HCT116 (cell line): ENCODE data around the gene GATAD2B. TPM values are rescaled to one million over a fixed set of nuclear protein-coding genes. Genes with fewer than 3 reads are reported as not detected.

Experiments
- ATAC-seq: fragments of 200-7000 bp; cut with Tn5 transposase; 2 replicates; pipeline ENCODE4 v1.9.1; 2020; ENCODE audit warnings: mild to moderate bottlenecking, moderate library complexity
- BruUV-seq: library from RNA; stranded (reverse); fragments of 400-500 nt; replicated peaks from 2 replicates; lab custom pipeline; 2021; lab: Mats Ljungman, UMichigan
- CTCF ChIA-PET: fragments of 300-600 bp; sonication (Branson Sonifier 250); formaldehyde crosslinking; loops from one replicate; lab custom pipeline; 2021; ENCODE audit warnings: antibody characterized with exemption; lab: Charles Lee
- POLR2A ChIA-PET: fragments of 300-600, 350-600 bp; sonication (Branson Sonifier 250); formaldehyde crosslinking; loops from one replicate; lab custom pipeline; 2021; ENCODE audit warnings: antibody characterized with exemption; lab: Charles Lee
- RAD21 ChIA-PET, 2 experiments: fragments of 300-600 bp; sonication (Branson Sonifier 250); formaldehyde crosslinking; loops; one replicate each; lab custom pipeline; 2023; ENCODE audit warnings: low total read pairs in 2 of 2; ENCODE audit not compliant: uncharacterized antibody in 2 of 2, unreplicated experiment in 2 of 2, low non-redundant PET in 1 of 2; lab: Charles Lee
- DNase-seq: peaks from one replicate; pipeline ENCODE4 v3.0.0-alpha.2; 2010; ENCODE audit warnings: low read depth, low spot score
- H2AFZ ChIP-seq: fragments of 200-600 bp; shearing (Covaris generic), sonication (generic); 2 replicates; pipeline ENCODE4 v1.6.1; 2017; ENCODE audit warnings: low read depth, mixed run types, mixed read lengths, antibody characterized with exemption, low read length; ENCODE audit not compliant: poor library complexity, severe bottlenecking
- H3K27ac ChIP-seq: 2 replicates; pipeline ENCODE4 v1.5.1; 2012; ENCODE audit warnings: low read depth, low read length
- H3K27me3 ChIP-seq: fragments of 200-600 bp; sonication (generic); 2 replicates; pipeline ENCODE4 v1.6.1; 2016; ENCODE audit warnings: mixed run types, low read length, mixed read lengths; ENCODE audit not compliant: insufficient read depth
- H3K36me3 ChIP-seq, 2 experiments: fragments of 200-500 bp in 1 of 2; fragments of 200-600 bp in 1 of 2; sonication (Bioruptor generic) in 1 of 2; sonication (generic) in 1 of 2; 2 replicates each; pipeline versions ENCODE4 v1.5.1 to v1.6.1; 2014 to 2016; ENCODE audit warnings: low read length in 2 of 2, inconsistent platforms in 1 of 2, mixed read lengths in 1 of 2, mixed run types in 1 of 2; ENCODE audit not compliant: insufficient read depth in 2 of 2, control insufficient read depth in 1 of 2
- H3K4me1 ChIP-seq, 2 experiments: fragments of 200-600 bp in 1 of 2; sonication (generic) in 1 of 2; 2 replicates each; pipeline versions ENCODE4 v1.5.1 to v1.6.1; 2012 to 2017; ENCODE audit warnings: low read length in 2 of 2, inconsistent platforms in 1 of 2, mild to moderate bottlenecking in 1 of 2, mixed read lengths in 1 of 2, mixed run types in 1 of 2, moderate library complexity in 1 of 2; ENCODE audit not compliant: insufficient read depth in 2 of 2, control insufficient read depth in 1 of 2
- H3K4me2 ChIP-seq: fragments of 200-600 bp; sonication (generic); 2 replicates; pipeline ENCODE4 v1.6.1; 2017; ENCODE audit warnings: mixed run types, low read length, mixed read lengths
- H3K4me3 ChIP-seq, 2 experiments: fragments of 200-600 bp in 1 of 2; sonication (generic) in 1 of 2; replicated peaks in 1 of 2; 2 replicates each; pipeline ENCODE4 v1.5.1; 2011 to 2016; ENCODE audit warnings: low read length in 2 of 2, control low read depth in 1 of 2, low read depth in 1 of 2, mild to moderate bottlenecking in 1 of 2, mixed read lengths in 1 of 2, mixed run types in 1 of 2
- H3K79me2 ChIP-seq: fragments of 200-600 bp; sonication (generic); 2 replicates; pipeline ENCODE4 v1.6.1; 2017; ENCODE audit warnings: mild to moderate bottlenecking, mixed run types, low read length, moderate library complexity, mixed read lengths; ENCODE audit not compliant: insufficient read depth
- H3K9ac ChIP-seq: fragments of 200-600 bp; sonication (generic); 2 replicates; pipeline ENCODE4 v1.6.1; 2016; ENCODE audit warnings: low read length, mixed read lengths
- H3K9me2 ChIP-seq: fragments of 200-600 bp; sonication (generic), shearing (Covaris generic); 2 replicates; pipeline ENCODE4 v1.6.1; 2017; ENCODE audit warnings: mixed run types, mild to moderate bottlenecking, moderate library complexity; ENCODE audit not compliant: insufficient read depth
- H3K9me3 ChIP-seq, 2 experiments: fragments of 200-500 bp in 1 of 2; fragments of 200-600 bp in 1 of 2; sonication (Bioruptor generic) in 1 of 2; sonication (generic) in 1 of 2; 2 replicates each; pipeline ENCODE4 v1.6.1; 2014 to 2017; ENCODE audit warnings: low read length in 2 of 2, mixed read lengths in 2 of 2, inconsistent platforms in 1 of 2, low read depth in 1 of 2, mild to moderate bottlenecking in 1 of 2, mixed run types in 1 of 2, moderate library complexity in 1 of 2; ENCODE audit not compliant: control insufficient read depth in 1 of 2, insufficient read depth in 1 of 2
- H4K20me1 ChIP-seq: fragments of 200-600 bp; sonication (generic), shearing (Covaris generic); 2 replicates; pipeline ENCODE4 v1.6.1; 2017; ENCODE audit warnings: mixed run types, mild to moderate bottlenecking, moderate library complexity; ENCODE audit not compliant: insufficient read depth
- CBX3 ChIP-seq: IDR thresholded peaks from 2 replicates; pipeline ENCODE4 v1.6.1; 2012; ENCODE audit warnings: low read depth
- CEBPB ChIP-seq: IDR thresholded peaks from 2 replicates; pipeline ENCODE4 v1.6.1; 2012; ENCODE audit warnings: low read depth
- ELF1 ChIP-seq: IDR thresholded peaks from 2 replicates; pipeline ENCODE4 v1.6.1; 2012; ENCODE audit warnings: low read depth, borderline replicate concordance
- EZH2 ChIP-seq: fragments of 200-600 bp; sonication (generic); IDR thresholded peaks from 2 replicates; pipeline ENCODE4 v1.6.1; 2017; ENCODE audit warnings: antibody characterized with exemption, mixed run types
- EZH2phosphoT487 ChIP-seq: fragments of 200-600 bp; IDR thresholded peaks from 2 replicates; pipeline ENCODE4 v1.6.1; 2018; ENCODE audit warnings: antibody characterized with exemption, borderline replicate concordance
- JUND ChIP-seq: IDR thresholded peaks from 2 replicates; pipeline ENCODE4 v1.6.1; 2012
- POLR2A ChIP-seq: IDR thresholded peaks from 2 replicates; pipeline ENCODE4 v1.7.0; 2011; ENCODE audit warnings: borderline replicate concordance; ENCODE audit not compliant: insufficient read depth, insufficient read length; ENCODE audit errors: extremely low read depth
- POLR2AphosphoS5 ChIP-seq: IDR thresholded peaks from 2 replicates; pipeline ENCODE4 v1.6.1; 2011; ENCODE audit warnings: mild to moderate bottlenecking, low read depth, low read length, moderate library complexity
- RAD21 ChIP-seq: IDR thresholded peaks from 2 replicates; pipeline ENCODE4 v1.6.1; 2012; ENCODE audit warnings: low read depth, mild to moderate bottlenecking
- SP1 ChIP-seq: IDR thresholded peaks from 2 replicates; pipeline ENCODE4 v1.6.1; 2012; ENCODE audit warnings: low read depth
- SRF ChIP-seq: IDR thresholded peaks from 2 replicates; pipeline ENCODE4 v1.6.1; 2012; ENCODE audit warnings: low read depth
- TCF7L2 ChIP-seq: IDR thresholded peaks from 2 replicates; pipeline ENCODE4 v1.7.0; 2011; ENCODE audit warnings: borderline replicate concordance, inconsistent platforms; ENCODE audit not compliant: insufficient read depth, insufficient read length; ENCODE audit errors: extremely low read depth
- YY1 ChIP-seq: IDR thresholded peaks from 2 replicates; pipeline ENCODE4 v1.6.1; 2011; ENCODE audit warnings: low read length, low read depth, moderate library complexity, mild to moderate bottlenecking; ENCODE audit not compliant: insufficient replicate concordance; ENCODE audit errors: extremely low read depth
- ZFX ChIP-seq: fragments of 450-650 bp; IDR thresholded peaks from 2 replicates; pipeline ENCODE4 v1.6.1; 2017
- ZNF274 ChIP-seq: fragments of 200-500 bp; sonication (Bioruptor generic); IDR thresholded peaks from 2 replicates; pipeline ENCODE4 v1.6.1; 2014; ENCODE audit warnings: mild to moderate bottlenecking, low read depth, low read length, inconsistent platforms
- intact Hi-C: fragments of 100-400 bp; cut with micrococcal nuclease; formaldehyde crosslinking; loops from 2 replicates; pipeline ENCODE4 v1.10.0; 2022
- total RNA-seq: library from RNA; stranded (reverse); gene quantifications from one replicate; pipeline ENCODE4 v1.2.1, GENCODE V29; 2021; ENCODE audit not compliant: unreplicated experiment
- TF ChIP-seq, protein P1 (sequence below): IDR thresholded peaks from 2 replicates; pipeline ENCODE4 v1.6.1; 2012
- TF ChIP-seq, protein P2 (sequence below): IDR thresholded peaks from 2 replicates; pipeline ENCODE4 v1.6.1; 2012; ENCODE audit warnings: low read depth
- TF ChIP-seq, protein P3 (sequence below): IDR thresholded peaks from 2 replicates; pipeline ENCODE4 v1.6.1; 2012
- TF ChIP-seq, protein P4 (sequence below), 3 experiments: fragments of 200-600 bp in 1 of 3; sonication (generic) in 1 of 3; IDR thresholded peaks in 2 of 3; conservative IDR thresholded peaks in 1 of 3; 2 replicates each; pipeline ENCODE4 v1.5.1; 2012 to 2017; ENCODE audit warnings: low read depth in 2 of 3, low read length in 2 of 3, antibody characterized with exemption in 1 of 3, borderline replicate concordance in 1 of 3, control low read depth in 1 of 3, mild to moderate bottlenecking in 1 of 3, mixed read lengths in 1 of 3, mixed run types in 1 of 3, moderate library complexity in 1 of 3; ENCODE audit not compliant: insufficient read depth in 1 of 3
- TF ChIP-seq, protein P5 (sequence below): IDR thresholded peaks from 2 replicates; pipeline ENCODE4 v1.6.1; 2011; ENCODE audit warnings: mild to moderate bottlenecking, low read length, moderate library complexity; ENCODE audit not compliant: insufficient replicate concordance; ENCODE audit errors: extremely low read depth

Gene GATAD2B
- total RNA-seq, 1 experiment from 2014 or later: 50.2 TPM

DNA sequence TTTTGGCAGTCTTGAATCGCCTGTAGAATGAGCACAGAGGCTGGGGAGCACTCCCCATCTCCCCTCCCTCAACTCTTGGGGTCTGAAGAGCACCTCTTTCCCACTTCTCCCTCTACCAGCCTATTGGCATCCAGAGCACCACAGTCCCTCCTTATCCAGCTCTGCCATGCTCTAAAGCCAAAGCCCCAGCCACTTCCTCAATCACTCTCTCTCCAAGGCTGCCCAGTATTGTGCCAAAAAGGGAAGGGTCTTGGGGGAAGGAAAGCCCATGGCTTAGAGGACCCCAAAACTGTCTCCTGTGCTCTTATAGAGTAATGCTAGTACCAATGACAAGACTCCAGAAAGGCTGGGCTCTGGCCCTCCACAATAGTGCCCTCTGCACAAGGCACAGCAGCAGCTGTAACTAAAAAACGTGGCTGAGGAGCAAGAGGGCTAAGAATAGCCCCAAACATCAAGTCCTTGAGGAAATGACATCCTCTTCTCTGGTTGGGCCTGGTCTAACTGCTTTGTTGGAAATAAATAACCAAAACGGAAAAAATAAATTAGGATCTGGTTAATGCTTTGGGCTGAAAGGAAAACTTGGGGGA lies 119.2 kb downstream of the GATAD2B start:
- no peak for DNase-seq
- Histone ChIP-seq H3K79me2 (no peaks in the 10 kb centered on the region), H3K4me3 (no peak overlapping the region), H3K9me3 (no peaks in the 10 kb centered on the region), H3K4me2 (no peak overlapping the region), H3K9me2 (no peaks in the 10 kb centered on the region), H3K36me3 (peaks cover 0 to 6% of the 10 kb centered on the region in 2 experiments; a peak in 1 of 4 replicates), H3K27ac (no peak overlapping the region), H3K9ac (no peak overlapping the region), H3K4me1 (peaks cover 5 to 12% of the 10 kb centered on the region in 2 experiments; a peak in 3 of 4 replicates), H3K27me3 (no peaks in the 10 kb centered on the region), H4K20me1 (no peaks in the 10 kb centered on the region), H2AFZ (no peak overlapping the region)
- TF ChIP-seq, protein P1, sequence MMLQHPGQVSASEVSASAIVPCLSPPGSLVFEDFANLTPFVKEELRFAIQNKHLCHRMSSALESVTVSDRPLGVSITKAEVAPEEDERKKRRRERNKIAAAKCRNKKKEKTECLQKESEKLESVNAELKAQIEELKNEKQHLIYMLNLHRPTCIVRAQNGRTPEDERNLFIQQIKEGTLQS: no peak
- TF ChIP-seq, protein P2, sequence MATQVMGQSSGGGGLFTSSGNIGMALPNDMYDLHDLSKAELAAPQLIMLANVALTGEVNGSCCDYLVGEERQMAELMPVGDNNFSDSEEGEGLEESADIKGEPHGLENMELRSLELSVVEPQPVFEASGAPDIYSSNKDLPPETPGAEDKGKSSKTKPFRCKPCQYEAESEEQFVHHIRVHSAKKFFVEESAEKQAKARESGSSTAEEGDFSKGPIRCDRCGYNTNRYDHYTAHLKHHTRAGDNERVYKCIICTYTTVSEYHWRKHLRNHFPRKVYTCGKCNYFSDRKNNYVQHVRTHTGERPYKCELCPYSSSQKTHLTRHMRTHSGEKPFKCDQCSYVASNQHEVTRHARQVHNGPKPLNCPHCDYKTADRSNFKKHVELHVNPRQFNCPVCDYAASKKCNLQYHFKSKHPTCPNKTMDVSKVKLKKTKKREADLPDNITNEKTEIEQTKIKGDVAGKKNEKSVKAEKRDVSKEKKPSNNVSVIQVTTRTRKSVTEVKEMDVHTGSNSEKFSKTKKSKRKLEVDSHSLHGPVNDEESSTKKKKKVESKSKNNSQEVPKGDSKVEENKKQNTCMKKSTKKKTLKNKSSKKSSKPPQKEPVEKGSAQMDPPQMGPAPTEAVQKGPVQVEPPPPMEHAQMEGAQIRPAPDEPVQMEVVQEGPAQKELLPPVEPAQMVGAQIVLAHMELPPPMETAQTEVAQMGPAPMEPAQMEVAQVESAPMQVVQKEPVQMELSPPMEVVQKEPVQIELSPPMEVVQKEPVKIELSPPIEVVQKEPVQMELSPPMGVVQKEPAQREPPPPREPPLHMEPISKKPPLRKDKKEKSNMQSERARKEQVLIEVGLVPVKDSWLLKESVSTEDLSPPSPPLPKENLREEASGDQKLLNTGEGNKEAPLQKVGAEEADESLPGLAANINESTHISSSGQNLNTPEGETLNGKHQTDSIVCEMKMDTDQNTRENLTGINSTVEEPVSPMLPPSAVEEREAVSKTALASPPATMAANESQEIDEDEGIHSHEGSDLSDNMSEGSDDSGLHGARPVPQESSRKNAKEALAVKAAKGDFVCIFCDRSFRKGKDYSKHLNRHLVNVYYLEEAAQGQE: no peak
- TF ChIP-seq, protein P3, sequence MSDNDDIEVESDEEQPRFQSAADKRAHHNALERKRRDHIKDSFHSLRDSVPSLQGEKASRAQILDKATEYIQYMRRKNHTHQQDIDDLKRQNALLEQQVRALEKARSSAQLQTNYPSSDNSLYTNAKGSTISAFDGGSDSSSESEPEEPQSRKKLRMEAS: no peak
- TF ChIP-seq, protein P4, sequence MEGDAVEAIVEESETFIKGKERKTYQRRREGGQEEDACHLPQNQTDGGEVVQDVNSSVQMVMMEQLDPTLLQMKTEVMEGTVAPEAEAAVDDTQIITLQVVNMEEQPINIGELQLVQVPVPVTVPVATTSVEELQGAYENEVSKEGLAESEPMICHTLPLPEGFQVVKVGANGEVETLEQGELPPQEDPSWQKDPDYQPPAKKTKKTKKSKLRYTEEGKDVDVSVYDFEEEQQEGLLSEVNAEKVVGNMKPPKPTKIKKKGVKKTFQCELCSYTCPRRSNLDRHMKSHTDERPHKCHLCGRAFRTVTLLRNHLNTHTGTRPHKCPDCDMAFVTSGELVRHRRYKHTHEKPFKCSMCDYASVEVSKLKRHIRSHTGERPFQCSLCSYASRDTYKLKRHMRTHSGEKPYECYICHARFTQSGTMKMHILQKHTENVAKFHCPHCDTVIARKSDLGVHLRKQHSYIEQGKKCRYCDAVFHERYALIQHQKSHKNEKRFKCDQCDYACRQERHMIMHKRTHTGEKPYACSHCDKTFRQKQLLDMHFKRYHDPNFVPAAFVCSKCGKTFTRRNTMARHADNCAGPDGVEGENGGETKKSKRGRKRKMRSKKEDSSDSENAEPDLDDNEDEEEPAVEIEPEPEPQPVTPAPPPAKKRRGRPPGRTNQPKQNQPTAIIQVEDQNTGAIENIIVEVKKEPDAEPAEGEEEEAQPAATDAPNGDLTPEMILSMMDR (IDR thresholded peaks at IDR 0.05 in 2 of 3, conservative IDR thresholded peaks at IDR 0.05 in 1 of 3; ENCODE audit: borderline replicate concordance in 1 of 3, insufficient read depth in 1 of 3, low read depth in 2 of 3, low read length in 2 of 3): no peak
- TF ChIP-seq POLR2AphosphoS5: no peak
- no peak for TF ChIP-seq RAD21
- TF ChIP-seq EZH2: no peak
- TF ChIP-seq YY1: no peak
- TF ChIP-seq, protein P5, sequence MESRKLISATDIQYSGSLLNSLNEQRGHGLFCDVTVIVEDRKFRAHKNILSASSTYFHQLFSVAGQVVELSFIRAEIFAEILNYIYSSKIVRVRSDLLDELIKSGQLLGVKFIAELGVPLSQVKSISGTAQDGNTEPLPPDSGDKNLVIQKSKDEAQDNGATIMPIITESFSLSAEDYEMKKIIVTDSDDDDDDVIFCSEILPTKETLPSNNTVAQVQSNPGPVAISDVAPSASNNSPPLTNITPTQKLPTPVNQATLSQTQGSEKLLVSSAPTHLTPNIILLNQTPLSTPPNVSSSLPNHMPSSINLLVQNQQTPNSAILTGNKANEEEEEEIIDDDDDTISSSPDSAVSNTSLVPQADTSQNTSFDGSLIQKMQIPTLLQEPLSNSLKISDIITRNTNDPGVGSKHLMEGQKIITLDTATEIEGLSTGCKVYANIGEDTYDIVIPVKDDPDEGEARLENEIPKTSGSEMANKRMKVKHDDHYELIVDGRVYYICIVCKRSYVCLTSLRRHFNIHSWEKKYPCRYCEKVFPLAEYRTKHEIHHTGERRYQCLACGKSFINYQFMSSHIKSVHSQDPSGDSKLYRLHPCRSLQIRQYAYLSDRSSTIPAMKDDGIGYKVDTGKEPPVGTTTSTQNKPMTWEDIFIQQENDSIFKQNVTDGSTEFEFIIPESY: no peak
- no peak for TF ChIP-seq CEBPB
- no peak for TF ChIP-seq ZFX
- no peak for TF ChIP-seq TCF7L2
- no peak for TF ChIP-seq CBX3
- no peak for TF ChIP-seq JUND
- no peak for TF ChIP-seq EZH2phosphoT487
- no peak for TF ChIP-seq ELF1
- TF ChIP-seq POLR2A: no peak
- no peak for TF ChIP-seq SP1
- TF ChIP-seq SRF: no peak
- TF ChIP-seq ZNF274: no peak
- CTCF ChIA-PET: no interaction called here
- RAD21 ChIA-PET: no interaction called here
- BruUV-seq: no TSS peak
- POLR2A ChIA-PET: interaction anchor here (1.1 to 2.6 kb wide), 2 partner anchors 163 to 187 kb away, joined by 3 to 6 read pairs; no protein-coding TSS in a partner anchor
- intact Hi-C loops: no loop called here
- no peak for ATAC-seq
